HepG2 (cell line): Measurements from ENCODE around the gene SEC24D. TPM values are rescaled to one million over a fixed set of nuclear protein-coding genes. Genes with fewer than 3 reads are reported as not detected.
A peak's percentile ranks its signal among the peaks of the same experiment; 100 is the strongest.

Source experiments
- CHD4 ChIP-seq: fragments of 200-600 bp; sonication (generic); IDR thresholded peaks from 2 replicates; pipeline ENCODE4 v1.7.0; 2017; ENCODE audit warnings: mild to moderate bottlenecking, low read length, borderline replicate concordance
- GMEB2 ChIP-seq: IDR thresholded peaks from 2 replicates; pipeline ENCODE4 v1.6.1; 2016; ENCODE audit warnings: missing biosample characterization, missing genetic modification reagents, low read depth
- HINFP ChIP-seq: sonication (generic); formaldehyde crosslinking; IDR thresholded peaks from 2 replicates; pipeline ENCODE4 v1.4.0; 2020; ENCODE audit warnings: low read depth, mild to moderate bottlenecking, missing genetic modification reagents
- MXI1 ChIP-seq: IDR thresholded peaks from 3 replicates; pipeline ENCODE4 v1.6.1; 2012; ENCODE audit warnings: low read depth, low read length, inconsistent platforms, borderline replicate concordance
- PRDM10 ChIP-seq: sonication (generic); formaldehyde crosslinking; IDR thresholded peaks from 2 replicates; pipeline ENCODE4 v1.4.0; 2020; ENCODE audit warnings: low read depth, missing genetic modification reagents
- REPIN1 ChIP-seq: sonication (generic); formaldehyde crosslinking; IDR thresholded peaks from 2 replicates; pipeline ENCODE4 v1.8.0; 2022; ENCODE audit warnings: missing genetic modification reagents, low read depth, mild to moderate bottlenecking, borderline replicate concordance
- TIGD3 ChIP-seq: sonication (generic); formaldehyde crosslinking; IDR thresholded peaks from 2 replicates; pipeline ENCODE4 v1.5.1; 2020; ENCODE audit warnings: mild to moderate bottlenecking, missing genetic modification reagents, borderline replicate concordance
- TOPORS ChIP-seq: sonication (generic); formaldehyde crosslinking; IDR thresholded peaks from 2 replicates; pipeline ENCODE4 v1.8.0; 2023; ENCODE audit warnings: mild to moderate bottlenecking, missing genetic modification reagents
- ZBTB14 ChIP-seq: sonication (generic); formaldehyde crosslinking; IDR thresholded peaks from 2 replicates; pipeline ENCODE4 v1.4.0; 2020; ENCODE audit warnings: missing genetic modification reagents
- ZFX ChIP-seq: sonication (generic); formaldehyde crosslinking; IDR thresholded peaks from 2 replicates; pipeline ENCODE4 v1.4.0; 2020; ENCODE audit warnings: mild to moderate bottlenecking, low read depth, missing genetic modification reagents, moderate library complexity
- ZIK1 ChIP-seq: sonication (generic); formaldehyde crosslinking; IDR thresholded peaks from 2 replicates; pipeline ENCODE4 v1.5.0; 2020; ENCODE audit warnings: mild to moderate bottlenecking, low read depth, missing genetic modification reagents, borderline replicate concordance
- ZNF543 ChIP-seq: sonication (generic); formaldehyde crosslinking; IDR thresholded peaks from 2 replicates; pipeline ENCODE4 v1.4.0; 2020; ENCODE audit warnings: mild to moderate bottlenecking, missing genetic modification reagents
- ZNF687 ChIP-seq: sonication (generic); formaldehyde crosslinking; IDR thresholded peaks from 2 replicates; pipeline ENCODE4 v1.5.1; 2020; ENCODE audit warnings: mild to moderate bottlenecking, missing genetic modification reagents, moderate library complexity
- polyA plus RNA-seq, 8 experiments: library from polyadenylated mRNA; depleted of rRNA in 3 of 8; stranded (reverse) in 7 of 8; unstranded in 1 of 8; fragments of >200 nt; fragmentation: Illumina TruSeq in 4 of 8; extraction: Trizol in 4 of 8; gene quantifications; 2 replicates each; pipeline versions ENCODE4 v1.2.1 to v1.2.3, GENCODE V29; 2011 to 2016; ENCODE audit warnings: low read depth in 4 of 8, missing spikeins in 1 of 8, mixed read lengths in 1 of 8; ENCODE audit not compliant: insufficient read depth in 1 of 8
- total RNA-seq, 5 experiments: library from RNA; depleted of rRNA; stranded (reverse); fragments of >200 nt; fragmentation: Illumina TruSeq; extraction: Trizol; gene quantifications; 2 replicates each; pipeline ENCODE4 v1.2.3, GENCODE V29; 2016; ENCODE audit warnings: low read depth in 1 of 5

Gene SEC24D
- total and polyA plus RNA-seq, 2 of the 13 experiments (the other 11 are each of a cell fraction or from before 2014, with no cell fraction given), result 30.0 to 51.1 TPM

- TF ChIP-seq ZNF687 (CRISPR knock-in tag) (peak; percentile 71), HINFP (CRISPR knock-in tag) (no peak), REPIN1 (CRISPR knock-in tag) (0 out of 2 replicates have a peak, but pooled peaks have one; percentile 6), ZFX (CRISPR knock-in tag) (peak; percentile 30; the same call in 1 of the 2 replicates), ZNF543 (CRISPR knock-in tag) (peak; percentile 58; the same call in 1 of the 2 replicates), TOPORS (0 out of 2 replicates have a peak, but pooled peaks have one; percentile 55), CHD4 (no peak), ZBTB14 (CRISPR knock-in tag) (peak; percentile 88), GMEB2 (CRISPR knock-in tag) (no peak), TIGD3 (no peak), MXI1 (peak; percentile 66; the same call in 1 of the 3 replicates), PRDM10 (CRISPR knock-in tag) (peak; percentile 17; the same call in 1 of the 2 replicates), ZIK1 (no peak; the same call in 1 of the 2 replicates)
Observed at GRCh38 chr4:118835571-118836300, at the start of gene SEC24D (continued).
